Astrocyte (in vitro differentiated cells and primary cell): ENCODE results near the gene NAT9.

Experiments used
- CTCF ChIP-seq: IDR thresholded peaks from 2 replicates; pipeline ENCODE4 v1.5.1; 2011; ENCODE audit warnings: low read depth, mild to moderate bottlenecking, inconsistent platforms, low read length, moderate library complexity; ENCODE audit not compliant: insufficient read depth
- EZH2 ChIP-seq: IDR thresholded peaks from 2 replicates; pipeline ENCODE4 v1.6.1; 2012; ENCODE audit warnings: mild to moderate bottlenecking, low read length, inconsistent platforms; ENCODE audit not compliant: insufficient read depth

GRCh38 chr17:74814453-74814852 lies 38.3 kb upstream of the NAT9 start:
- TF ChIP-seq CTCF = no peak
- TF ChIP-seq EZH2 = no peak
